Measurements from ENCODE around the gene PARD6B. TPM values are rescaled to one million over a fixed set of nuclear protein-coding genes. Genes with fewer than 3 reads are reported as not detected.
A peak's percentile ranks its signal among the peaks of the same experiment; 100 is the strongest.

Gene PARD6B
- total and polyA plus RNA-seq, 2 of the 13 experiments (the other 11 are each of a cell fraction or from before 2014, with no cell fraction given): 6.9 to 22.2 TPM

DNA sequence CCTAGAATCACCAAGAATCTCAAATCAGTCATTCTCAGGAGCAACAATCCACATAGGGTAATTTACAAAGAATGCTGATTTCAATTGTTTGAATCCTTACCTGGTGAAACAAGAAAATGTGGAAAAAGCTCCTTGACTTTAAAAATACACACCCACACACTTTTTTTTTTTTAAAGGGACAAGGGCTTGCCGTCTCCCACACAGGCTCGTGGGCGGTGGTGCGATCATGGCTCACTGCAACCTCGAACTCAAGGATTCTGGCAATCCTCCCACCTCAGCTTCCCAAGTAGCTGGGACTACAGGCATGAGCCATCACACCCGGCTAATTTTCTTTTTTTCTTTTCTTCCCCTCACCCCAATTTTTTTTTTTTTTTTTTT is 30.7 kb downstream of the PARD6B start:
- intact Hi-C loops (cut with micrococcal nuclease; ENCODE audit: unreplicated experiment): no loop called here
- FAIRE-seq: no peak
- H3K79me2 ChIP-seq (ENCODE audit: insufficient read depth, low read length): no peaks in the 10 kb centered on the region
- H3K27me3 ChIP-seq (ENCODE audit: control insufficient read depth in 1 of 2, insufficient read depth in 2 of 2, low read length in 2 of 2): no peaks in the 10 kb centered on the region
- peak overlapping the region; percentile 66 for H3K27ac ChIP-seq (ENCODE audit: extremely low read length, insufficient read depth, low read length)
- in situ Hi-C loops (cut with HindIII; ENCODE audit: extremely low pct_ligation_motif_present, low pct_unique_long_range_greater_than_20kb): no loop called here
- ChIA-PET POLR2A (interaction anchor here (1.0 to 2.3 kb wide), 9 partner anchors 12 to 596 kb away, joined by 3 to 15 read pairs (median 7); partner anchors contain the start of gene BCAS4), CTCF (ENCODE audit: low intra/inter-chr PET ratio, low total read pairs) (interaction anchor here (1.2 kb wide), 1 partner anchor 26 kb away, joined by 3 read pairs; no protein-coding TSS in a partner anchor)
- peaks cover 67% of the 10 kb centered on the region for H3K4me1 ChIP-seq (ENCODE audit: insufficient read depth, low read length)
- 21% methylated on average over 6 of the region's 6 CpGs for WGBS (ENCODE audit: low lambda C conversion rate)
- BruUV-seq (replicated peaks): TSS peak; percentile 97
- H3K36me3 ChIP-seq (replicated peaks in 1 of 2; ENCODE audit: control insufficient read depth in 1 of 2, insufficient read depth in 2 of 2, low read length in 2 of 2): no peaks in the 10 kb centered on the region
- H3K9ac ChIP-seq (ENCODE audit: insufficient read depth, low read depth, low read length): peak overlapping the region; percentile 24
- peak overlapping the region; percentile 84 for H3K4me2 ChIP-seq (ENCODE audit: low read depth, low read length)
- H2AFZ ChIP-seq (ENCODE audit: low read length): no peak overlapping the region
- peak overlapping the region; percentile 14 to 51 (median 16); a peak in 5 of 6 replicates for H3K4me3 ChIP-seq (replicated peaks in 1 of 3; ENCODE audit: insufficient read depth in 1 of 3, low read depth in 2 of 3, low read length in 3 of 3)
- no peak for ATAC-seq
- no peak for DNase-seq (ENCODE audit: low spot score)
- no peaks in the 10 kb centered on the region for H3K9me3 ChIP-seq (ENCODE audit: low read length)
- H4K20me1 ChIP-seq (ENCODE audit: insufficient read depth, low read length): no peaks in the 10 kb centered on the region
- TF ChIP-seq, protein P1, sequence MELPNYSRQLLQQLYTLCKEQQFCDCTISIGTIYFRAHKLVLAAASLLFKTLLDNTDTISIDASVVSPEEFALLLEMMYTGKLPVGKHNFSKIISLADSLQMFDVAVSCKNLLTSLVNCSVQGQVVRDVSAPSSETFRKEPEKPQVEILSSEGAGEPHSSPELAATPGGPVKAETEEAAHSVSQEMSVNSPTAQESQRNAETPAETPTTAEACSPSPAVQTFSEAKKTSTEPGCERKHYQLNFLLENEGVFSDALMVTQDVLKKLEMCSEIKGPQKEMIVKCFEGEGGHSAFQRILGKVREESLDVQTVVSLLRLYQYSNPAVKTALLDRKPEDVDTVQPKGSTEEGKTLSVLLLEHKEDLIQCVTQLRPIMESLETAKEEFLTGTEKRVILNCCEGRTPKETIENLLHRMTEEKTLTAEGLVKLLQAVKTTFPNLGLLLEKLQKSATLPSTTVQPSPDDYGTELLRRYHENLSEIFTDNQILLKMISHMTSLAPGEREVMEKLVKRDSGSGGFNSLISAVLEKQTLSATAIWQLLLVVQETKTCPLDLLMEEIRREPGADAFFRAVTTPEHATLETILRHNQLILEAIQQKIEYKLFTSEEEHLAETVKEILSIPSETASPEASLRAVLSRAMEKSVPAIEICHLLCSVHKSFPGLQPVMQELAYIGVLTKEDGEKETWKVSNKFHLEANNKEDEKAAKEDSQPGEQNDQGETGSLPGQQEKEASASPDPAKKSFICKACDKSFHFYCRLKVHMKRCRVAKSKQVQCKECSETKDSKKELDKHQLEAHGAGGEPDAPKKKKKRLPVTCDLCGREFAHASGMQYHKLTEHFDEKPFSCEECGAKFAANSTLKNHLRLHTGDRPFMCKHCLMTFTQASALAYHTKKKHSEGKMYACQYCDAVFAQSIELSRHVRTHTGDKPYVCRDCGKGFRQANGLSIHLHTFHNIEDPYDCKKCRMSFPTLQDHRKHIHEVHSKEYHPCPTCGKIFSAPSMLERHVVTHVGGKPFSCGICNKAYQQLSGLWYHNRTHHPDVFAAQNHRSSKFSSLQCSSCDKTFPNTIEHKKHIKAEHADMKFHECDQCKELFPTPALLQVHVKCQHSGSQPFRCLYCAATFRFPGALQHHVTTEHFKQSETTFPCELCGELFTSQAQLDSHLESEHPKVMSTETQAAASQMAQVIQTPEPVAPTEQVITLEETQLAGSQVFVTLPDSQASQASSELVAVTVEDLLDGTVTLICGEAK (IDR thresholded peaks at IDR 0.05): no peak
- TF ChIP-seq, protein P1 (CRISPR knock-in tag; IDR thresholded peaks at IDR 0.05): no peak
- TF ChIP-seq HES4 (CRISPR knock-in tag; IDR thresholded peaks at IDR 0.05; ENCODE audit: borderline replicate concordance) (no peak), KDM3A (CRISPR knock-in tag; IDR thresholded peaks at IDR 0.05; ENCODE audit: low read depth) (no peak; the same call in 1 of the 2 replicates), ZNF383 (CRISPR knock-in tag; IDR thresholded peaks at IDR 0.05; ENCODE audit: borderline replicate concordance) (no peak), ZNF839 (CRISPR knock-in tag; IDR thresholded peaks at IDR 0.05; ENCODE audit: borderline replicate concordance) (no peak), NFE2L1 (CRISPR knock-in tag; IDR thresholded peaks at IDR 0.05; ENCODE audit: borderline replicate concordance) (no peak), ARNT2 (CRISPR knock-in tag; IDR thresholded peaks at IDR 0.05; ENCODE audit: low read depth) (0 out of 2 replicates have a peak, but pooled peaks have one; percentile 6), SP1 (IDR thresholded peaks at IDR 0.05) (no peak), SP1 (CRISPR knock-in tag; IDR thresholded peaks at IDR 0.05) (no peak), MAZ (IDR thresholded peaks at IDR 0.05; ENCODE audit: borderline replicate concordance, low read depth, low read length) (no peak), MAZ (CRISPR knock-in tag; IDR thresholded peaks at IDR 0.05; ENCODE audit: low read depth) (peak; percentile 26; the same call in 1 of the 2 replicates), ZKSCAN1 (IDR thresholded peaks at IDR 0.05; ENCODE audit: low read length) (0 out of 2 replicates have a peak, but pooled peaks have one; percentile 5)
- TF ChIP-seq, protein P2, sequence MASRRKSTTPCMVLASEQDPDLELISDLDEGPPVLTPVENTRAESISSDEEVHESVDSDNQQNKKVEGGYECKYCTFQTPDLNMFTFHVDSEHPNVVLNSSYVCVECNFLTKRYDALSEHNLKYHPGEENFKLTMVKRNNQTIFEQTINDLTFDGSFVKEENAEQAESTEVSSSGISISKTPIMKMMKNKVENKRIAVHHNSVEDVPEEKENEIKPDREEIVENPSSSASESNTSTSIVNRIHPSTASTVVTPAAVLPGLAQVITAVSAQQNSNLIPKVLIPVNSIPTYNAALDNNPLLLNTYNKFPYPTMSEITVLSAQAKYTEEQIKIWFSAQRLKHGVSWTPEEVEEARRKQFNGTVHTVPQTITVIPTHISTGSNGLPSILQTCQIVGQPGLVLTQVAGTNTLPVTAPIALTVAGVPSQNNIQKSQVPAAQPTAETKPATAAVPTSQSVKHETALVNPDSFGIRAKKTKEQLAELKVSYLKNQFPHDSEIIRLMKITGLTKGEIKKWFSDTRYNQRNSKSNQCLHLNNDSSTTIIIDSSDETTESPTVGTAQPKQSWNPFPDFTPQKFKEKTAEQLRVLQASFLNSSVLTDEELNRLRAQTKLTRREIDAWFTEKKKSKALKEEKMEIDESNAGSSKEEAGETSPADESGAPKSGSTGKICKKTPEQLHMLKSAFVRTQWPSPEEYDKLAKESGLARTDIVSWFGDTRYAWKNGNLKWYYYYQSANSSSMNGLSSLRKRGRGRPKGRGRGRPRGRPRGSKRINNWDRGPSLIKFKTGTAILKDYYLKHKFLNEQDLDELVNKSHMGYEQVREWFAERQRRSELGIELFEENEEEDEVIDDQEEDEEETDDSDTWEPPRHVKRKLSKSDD (CRISPR knock-in tag; IDR thresholded peaks at IDR 0.05; ENCODE audit: low read depth): no peak

All from HepG2 (cell line).